Esophagus (tissue), 2 donors: ENCODE measurements around the gene PAFAH1B2. TPM values are rescaled to one million over a fixed set of nuclear protein-coding genes. Genes with fewer than 3 reads are reported as not detected.
A peak's percentile ranks its signal among the peaks of the same experiment; 100 is the strongest.

Source experiments
- H3K27ac ChIP-seq, 2 donors: one replicate each; pipeline ENCODE4 v1.5.1; 2013; ENCODE audit warnings: low read depth in 2 of 2, mild to moderate bottlenecking in 2 of 2, inconsistent platforms in 1 of 2, low read length in 1 of 2, moderate library complexity in 1 of 2
- H3K27me3 ChIP-seq, 2 donors: one replicate each; pipeline ENCODE4 v1.6.1; 2013; ENCODE audit warnings: low read length in 2 of 2, control low read depth in 1 of 2, mild to moderate bottlenecking in 1 of 2; ENCODE audit not compliant: insufficient read depth in 2 of 2, control insufficient read depth in 1 of 2
- H3K36me3 ChIP-seq, 2 donors: one replicate each; pipeline ENCODE4 v1.6.1; 2013; ENCODE audit warnings: low read length in 1 of 2; ENCODE audit not compliant: control insufficient read depth in 2 of 2, insufficient read depth in 2 of 2
- H3K4me1 ChIP-seq, 2 donors: one replicate each; pipeline ENCODE4 v1.6.1; 2013; ENCODE audit warnings: low read length in 1 of 2; ENCODE audit not compliant: control insufficient read depth in 2 of 2, insufficient read depth in 2 of 2
- H3K4me3 ChIP-seq, 2 donors: one replicate each; pipeline ENCODE4 v1.5.1; 2013; ENCODE audit warnings: low read length in 2 of 2, mild to moderate bottlenecking in 2 of 2, low read depth in 1 of 2, moderate library complexity in 1 of 2
- H3K9me3 ChIP-seq, 2 donors: one replicate each; pipeline ENCODE4 v1.6.1; 2013; ENCODE audit warnings: mild to moderate bottlenecking in 2 of 2, low read depth in 1 of 2, low read length in 1 of 2, moderate library complexity in 1 of 2; ENCODE audit not compliant: control insufficient read depth in 2 of 2, insufficient read depth in 1 of 2
- WGBS, 2 donors: extraction: QIAGEN DNeasy Blood & Tissue Kit; methylation state at CpG; one replicate each; pipeline ENCODE4 v1.1.7; 2013; 5-methylcytosine and 5-hydroxymethylcytosine counted together
- polyA plus RNA-seq, 2 donors: library from polyadenylated mRNA; stranded (reverse); fragments of 200-250 nt; gene quantifications; one replicate each; pipeline ENCODE4 v1.2.3, GENCODE V29; 2013
- donor health status: healthy with polysubstance abuse.
- donor health status: Bipolar disorder and iron deficiency.

Gene PAFAH1B2
- 10 to 100 TPM; 13.9 to 14.0 TPM for polyA plus RNA-seq

DNA sequence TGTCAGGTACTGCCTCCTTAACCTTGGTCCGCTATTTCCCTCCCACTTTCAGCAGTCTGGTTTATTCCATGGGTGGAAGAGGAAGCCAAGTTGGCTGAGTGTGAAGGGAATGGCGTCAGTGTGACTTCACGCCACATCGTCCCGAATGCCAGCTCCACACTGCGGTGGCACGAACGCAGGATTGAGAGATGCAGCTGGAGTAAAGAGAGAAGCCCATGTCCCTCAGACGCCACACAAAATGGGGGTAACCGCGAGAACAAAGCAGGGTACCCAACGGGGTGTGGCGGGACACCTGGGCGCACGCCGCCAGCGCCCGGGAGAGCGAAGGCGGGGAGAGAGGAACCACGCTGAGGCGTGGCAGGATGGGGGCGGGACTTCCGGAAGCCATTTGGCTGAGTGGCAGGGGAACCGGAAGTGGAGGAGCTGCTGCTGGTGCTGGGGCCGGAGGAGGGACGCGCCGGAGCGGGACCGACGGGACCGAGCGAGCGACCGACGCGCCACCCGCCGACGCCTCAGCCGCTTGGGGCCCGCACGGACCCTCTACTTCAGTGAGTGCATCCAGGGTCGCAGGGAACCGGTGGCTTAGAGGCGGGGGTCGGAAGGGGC is at the start of gene PAFAH1B2:
Gene PAFAH1B2 (plus strand): TSS at position 417 of the 606 bp plus-strand sequence. CDS start 8,161 bp downstream, outside the sequence.
- H3K36me3 ChIP-seq = peaks cover 0 to 7% of the 10 kb centered on the region in 2 donors
- no peaks in the 10 kb centered on the region for H3K27me3 ChIP-seq
- H3K4me1 ChIP-seq = peaks cover 0 to 2% of the 10 kb centered on the region in 2 donors
- H3K27ac ChIP-seq = peak within 1 kb of the TSS; percentile 96 to 98
- H3K4me3 ChIP-seq = peak within 1 kb of the TSS; percentile 85 to 89
- no peaks in the 10 kb centered on the region for H3K9me3 ChIP-seq
- 0% methylated on average over 42 to 48 of the region's 48 CpGs for WGBS, 2 donors

- H3K36me3 ChIP-seq = no peaks in the 10 kb centered on the region
- peak overlapping the region in 1 of 2 donors; percentile 24 for H3K27ac ChIP-seq
- H3K4me3 ChIP-seq = no peak overlapping the region
- H3K27me3 ChIP-seq = no peaks in the 10 kb centered on the region
- WGBS, 2 donors = 22 to 23% methylated on average over 4 of the region's 4 CpGs
- H3K9me3 ChIP-seq = no peaks in the 10 kb centered on the region
- peaks cover 0 to 6% of the 10 kb centered on the region in 2 donors for H3K4me1 ChIP-seq
Measured at GRCh38 chr11:117094776-117095175, 49.3 kb upstream of the PAFAH1B2 start.

DNA sequence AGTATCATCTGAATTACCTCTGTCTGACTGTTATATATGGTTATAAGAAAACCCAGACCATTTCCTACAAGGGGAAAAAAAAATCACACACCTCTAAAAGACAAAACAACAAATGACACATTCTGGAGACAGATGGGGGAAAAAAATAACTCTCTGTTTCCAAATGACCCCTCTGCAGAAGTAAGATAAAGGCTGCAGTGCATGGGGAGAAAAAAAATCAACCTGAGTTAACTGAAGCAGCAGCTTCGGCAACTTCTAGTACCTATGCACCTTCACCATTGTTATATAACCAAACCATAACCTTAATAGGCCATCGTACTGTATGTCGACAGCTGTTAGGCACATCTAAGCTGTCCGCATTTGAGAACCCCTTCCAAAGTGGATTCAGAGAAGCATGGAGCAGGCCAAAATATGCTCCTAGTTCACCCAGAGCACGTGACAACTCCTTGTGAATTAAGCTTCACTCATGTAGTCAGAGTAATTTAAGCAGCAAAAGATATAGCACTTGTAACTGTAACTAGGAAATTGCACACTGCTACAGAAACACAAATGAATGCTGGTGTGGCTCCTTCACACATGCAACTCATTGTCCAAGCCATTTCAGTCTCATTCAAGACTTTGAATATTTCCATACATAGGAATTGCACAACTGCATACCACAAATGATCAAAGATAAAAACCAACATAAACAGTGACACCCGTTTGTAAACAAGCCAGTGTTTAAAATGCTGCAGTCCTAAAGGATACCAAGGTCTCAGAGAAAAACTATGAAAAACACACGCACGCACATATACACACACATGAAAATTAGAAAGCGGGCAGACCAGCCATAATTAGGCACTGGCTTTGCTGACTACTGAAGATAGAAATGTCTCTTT is 48.6 kb upstream of the PAFAH1B2 start:
- no peaks in the 10 kb centered on the region for H3K9me3 ChIP-seq
- H3K36me3 ChIP-seq = no peaks in the 10 kb centered on the region
- H3K27ac ChIP-seq = peak overlapping the region in 1 of 2 donors; percentile 33
- no peak overlapping the region for H3K4me3 ChIP-seq
- peaks cover 0 to 6% of the 10 kb centered on the region in 2 donors for H3K4me1 ChIP-seq
- 37 to 44% methylated on average over 9 of the region's 9 CpGs for WGBS, 2 donors
- H3K27me3 ChIP-seq = no peaks in the 10 kb centered on the region

- no peaks in the 10 kb centered on the region for H3K36me3 ChIP-seq
- peak overlapping the region; percentile 45 to 65 for H3K27ac ChIP-seq
- H3K27me3 ChIP-seq = no peaks in the 10 kb centered on the region
- peaks cover 0 to 6% of the 10 kb centered on the region in 2 donors for H3K4me1 ChIP-seq
- H3K9me3 ChIP-seq = no peaks in the 10 kb centered on the region
- peak overlapping the region in 1 of 2 donors; percentile 90 for H3K4me3 ChIP-seq
- WGBS, 2 donors = 40 to 42% methylated on average over 6 of the region's 6 CpGs
Measured at GRCh38 chr11:117096201-117096991, 47.7 kb upstream of the PAFAH1B2 start.

DNA sequence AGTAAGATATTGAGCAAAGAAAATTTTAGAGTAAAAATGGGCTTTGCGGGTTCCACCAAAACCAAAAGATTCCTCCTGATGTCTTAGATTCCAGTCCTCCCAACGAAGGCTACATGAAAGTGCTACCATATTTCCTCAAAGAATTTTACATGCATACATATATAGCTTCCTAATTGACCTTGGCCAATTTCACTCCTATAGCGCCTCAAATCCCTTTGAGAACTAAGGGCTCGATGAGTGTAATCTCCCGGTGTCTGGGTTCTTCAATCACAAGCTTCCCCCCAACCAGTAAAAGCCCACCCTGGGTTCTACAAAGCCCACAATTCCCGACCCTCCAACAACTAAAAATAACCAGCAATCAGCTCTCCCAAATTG is 47.1 kb upstream of the PAFAH1B2 start:
- no peaks in the 10 kb centered on the region for H3K27me3 ChIP-seq
- no peaks in the 10 kb centered on the region for H3K36me3 ChIP-seq
- peak overlapping the region; percentile 85 to 90 for H3K4me3 ChIP-seq
- H3K4me1 ChIP-seq = peaks cover 0 to 6% of the 10 kb centered on the region in 2 donors
- WGBS, 2 donors = 43 to 50% methylated on average over 6 of the region's 6 CpGs
- no peaks in the 10 kb centered on the region for H3K9me3 ChIP-seq
- H3K27ac ChIP-seq = peak overlapping the region; percentile 45 to 94

GRCh38 chr11:117097389-117098268 is 46.5 kb upstream of the PAFAH1B2 start:
- Histone ChIP-seq H3K36me3 (no peaks in the 10 kb centered on the region), H3K4me1 (peaks cover 0 to 6% of the 10 kb centered on the region in 2 donors), H3K27ac (peak overlapping the region; percentile 78 to 94), H3K9me3 (no peaks in the 10 kb centered on the region), H3K27me3 (no peaks in the 10 kb centered on the region), H3K4me3 (peak overlapping the region; percentile 85 to 90)
- WGBS, 2 donors = 1% methylated on average over 47 to 65 of the region's 65 CpGs

DNA sequence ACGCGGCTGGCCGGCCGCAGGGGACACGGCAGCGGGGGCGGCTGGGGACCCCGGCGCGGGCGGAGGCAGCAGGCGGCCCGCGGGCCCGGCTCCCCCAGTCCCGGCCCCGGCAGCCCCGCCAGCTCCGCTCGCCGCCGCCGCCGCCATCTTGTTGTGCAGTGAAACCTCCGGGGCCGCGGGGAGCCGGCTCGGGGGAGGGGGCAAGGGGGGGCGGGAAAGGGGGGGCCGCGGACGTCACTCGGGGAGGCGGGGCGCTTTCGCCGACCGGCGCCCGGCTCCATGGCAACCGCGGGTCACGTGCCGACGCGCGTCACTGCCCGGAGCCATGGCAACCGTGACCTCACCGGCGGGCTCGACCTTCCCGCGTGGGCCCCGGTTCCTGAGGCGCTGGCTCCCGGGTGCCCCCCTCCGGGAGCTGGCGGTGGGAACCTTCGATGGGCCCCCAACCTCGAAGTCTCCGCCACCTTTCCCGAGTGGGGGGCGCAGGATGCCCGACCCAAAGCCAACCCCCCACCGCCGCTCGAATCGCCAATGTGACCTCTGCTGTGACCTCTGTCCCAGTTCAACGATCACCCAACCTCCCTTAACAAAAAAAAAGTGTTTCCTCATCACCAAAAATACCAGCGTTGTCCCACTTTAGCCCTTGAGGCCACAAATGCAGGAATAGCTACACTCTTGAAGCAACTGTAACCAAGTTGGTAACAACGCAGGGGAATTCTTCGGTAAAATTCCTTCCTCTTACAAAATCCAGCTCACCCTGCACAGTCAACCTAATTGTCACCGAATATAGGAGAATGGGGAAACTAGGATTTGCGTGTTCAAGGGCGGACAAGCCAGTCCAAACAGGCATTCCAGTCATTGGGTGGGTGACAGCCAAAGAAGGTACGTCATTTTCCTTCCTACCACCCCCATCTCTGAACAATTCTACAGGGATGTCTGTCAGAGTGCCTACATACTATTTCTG is 45.5 kb upstream of the PAFAH1B2 start, which contains the start of gene SIK3:
Gene SIK3 (minus strand): TSS at position 160 of the 964 bp plus-strand sequence. CDS start 13 bp downstream, at position 147.
- Histone ChIP-seq H3K9me3 (no peaks in the 10 kb centered on the region), H3K4me1 (peaks cover 0 to 6% of the 10 kb centered on the region in 2 donors), H3K36me3 (no peaks in the 10 kb centered on the region), H3K27me3 (no peaks in the 10 kb centered on the region), H3K4me3 (peak within 1 kb of the TSS; percentile 85 to 90), H3K27ac (peak within 1 kb of the TSS; percentile 94)
- 2 to 4% methylated on average over 38 to 78 of the region's 78 CpGs for WGBS, 2 donors

- WGBS, 2 donors = 80 to 87% methylated on average over 2 of the region's 2 CpGs
- H3K4me1 ChIP-seq = peaks cover 0 to 6% of the 10 kb centered on the region in 2 donors
- no peaks in the 10 kb centered on the region for H3K9me3 ChIP-seq
- no peak overlapping the region for H3K4me3 ChIP-seq
- H3K36me3 ChIP-seq = no peaks in the 10 kb centered on the region
- no peaks in the 10 kb centered on the region for H3K27me3 ChIP-seq
- H3K27ac ChIP-seq = peak overlapping the region in 1 of 2 donors; percentile 24
Measured at GRCh38 chr11:117099696-117100095, 44.4 kb upstream of the PAFAH1B2 start.
